NCI-H524 (cell line): Measurements from ENCODE around the gene ZDHHC16.

Experiments used
- DNase-seq, 2 experiments: peaks; one replicate each; lab custom pipeline; 2025; lab: John Stamatoyannopoulos, UW

ZDHHC16 gene

DNA sequence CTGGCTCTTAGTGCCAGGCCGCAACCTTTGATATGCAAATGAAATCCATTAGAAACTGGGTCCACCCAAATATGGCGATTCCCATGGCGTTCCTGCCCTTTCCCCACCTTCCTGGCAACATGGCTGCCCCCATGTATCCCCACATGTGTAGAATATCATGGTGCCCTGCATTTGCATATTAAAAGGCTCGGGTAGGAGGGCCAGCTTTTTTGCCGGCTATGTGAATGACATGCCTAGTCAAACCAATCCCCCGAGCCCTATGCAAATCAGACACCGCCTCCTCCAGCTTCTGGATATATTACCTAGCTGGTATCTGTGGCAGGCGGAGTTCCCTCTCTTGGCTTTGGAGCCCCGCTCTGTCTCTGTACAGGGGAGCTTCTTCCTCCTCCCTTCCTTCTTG lies 34.0 kb downstream of the ZDHHC16 start:
- no peak for DNase-seq

DNA sequence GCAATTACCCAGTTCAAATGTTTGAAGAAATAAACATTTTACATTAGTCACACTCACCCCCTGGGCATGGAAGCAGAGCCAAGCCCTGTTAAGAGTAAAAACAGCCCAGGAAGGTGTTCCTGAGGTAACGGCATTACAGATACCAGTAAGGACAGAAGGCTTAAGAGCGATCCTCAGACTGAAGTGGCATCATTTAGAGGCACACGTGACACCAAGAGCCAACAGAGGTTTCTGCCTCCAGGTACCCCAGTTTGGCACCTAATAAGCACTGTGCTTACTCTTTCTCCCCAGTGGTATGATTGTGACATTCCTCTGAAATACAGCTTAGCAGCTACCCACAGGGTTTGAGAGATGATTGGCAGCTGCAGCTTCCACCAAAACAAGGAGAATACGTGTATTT lies 35.1 kb downstream of the ZDHHC16 start:
- DNase-seq: no peak

DNA sequence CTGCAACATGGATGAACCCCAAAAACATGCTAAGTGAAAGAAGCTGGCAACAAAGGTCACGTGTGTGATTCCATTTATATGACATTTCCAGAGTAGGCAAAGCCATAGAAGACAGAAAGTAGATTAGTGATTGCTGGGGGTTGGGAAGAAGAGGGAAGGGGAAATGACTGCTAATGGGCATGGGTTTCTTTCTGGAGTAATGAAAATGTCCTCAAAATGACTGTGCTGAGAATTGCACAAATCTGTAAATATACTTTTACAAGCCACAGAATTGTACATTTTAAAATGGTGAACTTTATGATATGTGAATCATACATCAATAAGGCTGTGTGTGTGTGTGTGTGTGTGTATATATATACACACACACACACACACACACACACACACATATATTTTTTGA lies 36.4 kb downstream of the ZDHHC16 start:
- no peak for DNase-seq

DNA sequence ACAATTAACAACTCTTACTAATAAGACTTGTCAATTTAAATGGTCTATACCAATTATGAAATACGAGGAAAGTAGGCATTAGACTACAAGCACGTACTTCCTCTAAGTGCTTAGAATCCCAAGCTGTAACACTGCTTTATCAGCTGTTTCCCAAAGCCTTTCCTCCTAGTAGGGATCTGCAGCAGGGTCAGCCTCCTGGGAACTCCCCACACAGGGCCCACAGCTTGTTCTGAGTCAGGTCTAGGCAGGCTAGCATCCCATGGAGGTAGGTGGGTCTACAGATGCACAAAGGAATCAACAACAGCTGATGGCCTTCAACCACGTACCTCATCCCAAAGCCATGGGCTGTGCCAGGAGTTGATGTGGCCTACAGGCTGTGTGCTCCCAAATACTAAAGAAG lies 37.5 kb downstream of the ZDHHC16 start:
- DNase-seq: no peak

DNA sequence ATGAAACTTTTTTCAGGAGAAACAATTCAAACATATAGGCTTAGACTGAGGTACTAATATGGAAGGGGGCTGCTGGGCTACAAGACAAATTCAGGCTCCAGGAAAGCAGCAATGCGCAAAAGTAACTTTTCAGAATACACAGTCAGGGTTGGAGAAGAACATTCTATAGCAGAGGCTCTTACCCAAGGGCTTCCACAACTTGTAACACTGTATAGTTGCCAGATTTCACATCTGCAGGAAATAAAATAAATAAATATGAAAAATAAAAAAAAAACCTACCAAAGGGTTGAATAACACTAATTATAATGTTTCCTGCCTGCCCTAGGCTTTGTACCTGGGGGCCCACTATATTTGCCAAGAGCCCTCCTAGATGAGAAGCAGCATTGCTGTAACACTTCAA lies 37.9 kb downstream of the ZDHHC16 start:
- DNase-seq: no peak

DNA sequence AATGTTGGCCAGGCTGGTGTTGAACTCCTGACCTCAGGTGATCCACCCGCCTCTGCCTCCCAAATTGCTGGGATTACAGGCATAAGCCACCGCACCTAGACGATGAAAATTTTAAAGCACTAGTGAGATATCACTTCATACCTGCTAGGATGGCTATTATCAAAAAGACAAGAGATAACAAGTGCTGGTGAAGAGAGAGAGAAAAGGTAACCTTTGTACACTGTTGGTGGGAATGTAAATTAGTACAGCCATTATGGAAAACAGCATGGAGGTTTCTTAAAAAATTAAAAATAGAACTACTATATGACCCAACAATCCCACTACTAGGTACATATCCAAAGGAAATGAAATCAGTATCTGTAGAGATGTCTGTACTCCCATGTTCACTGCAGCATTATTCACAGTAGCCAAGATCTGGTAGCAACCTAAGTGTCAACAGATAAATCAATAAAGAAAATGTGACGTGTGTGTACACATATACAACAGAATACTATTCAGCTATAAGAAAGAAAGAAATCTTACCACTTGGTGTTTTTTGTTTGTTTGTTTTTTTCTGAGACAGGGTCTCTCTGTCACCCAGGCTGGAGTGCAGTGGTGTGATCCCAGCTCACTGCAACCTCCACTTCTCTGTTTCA lies 39.8 kb downstream of the ZDHHC16 start:
- DNase-seq: no peak

DNA sequence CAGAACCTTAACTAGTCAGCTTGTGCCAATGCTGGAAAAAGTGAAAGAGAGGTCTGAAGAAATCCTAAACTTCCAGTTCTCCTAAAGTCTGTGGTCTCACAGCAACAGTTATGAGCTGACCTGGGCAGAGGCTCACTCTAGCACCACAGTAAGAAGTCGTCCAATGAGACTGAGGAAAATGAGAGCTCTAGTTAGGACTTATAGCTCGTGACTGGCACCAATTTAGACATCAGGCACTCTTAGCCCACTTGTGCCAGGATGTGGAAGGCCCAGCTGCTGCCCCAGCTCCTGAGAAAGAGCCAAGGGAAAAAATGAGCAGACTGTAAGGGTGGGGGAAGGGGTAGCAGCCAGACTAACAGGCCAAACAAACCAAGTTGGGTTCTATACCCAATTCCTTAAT lies 44.6 kb downstream of the ZDHHC16 start:
- peak; percentile 15 to 62 for DNase-seq

DNA sequence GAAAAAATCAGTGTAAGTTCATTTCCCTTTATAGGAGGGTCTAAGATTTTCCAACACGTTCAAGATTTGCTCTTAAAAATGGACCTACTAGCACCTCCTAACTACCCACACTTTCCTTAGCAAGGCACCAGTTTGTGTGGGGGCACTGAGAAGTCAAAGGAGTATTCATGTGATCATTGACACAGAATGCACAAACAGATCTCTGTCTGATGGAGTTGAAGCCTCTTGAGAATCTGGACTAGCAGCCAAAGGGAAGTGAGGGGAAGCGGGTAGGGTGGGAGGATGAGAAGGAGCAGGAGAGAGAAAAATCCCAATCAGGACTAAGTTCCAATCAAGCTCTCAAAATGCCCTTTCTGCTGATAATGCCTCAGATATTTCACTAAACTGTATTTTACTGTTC lies 48.2 kb downstream of the ZDHHC16 start:
- no peak for DNase-seq

DNA sequence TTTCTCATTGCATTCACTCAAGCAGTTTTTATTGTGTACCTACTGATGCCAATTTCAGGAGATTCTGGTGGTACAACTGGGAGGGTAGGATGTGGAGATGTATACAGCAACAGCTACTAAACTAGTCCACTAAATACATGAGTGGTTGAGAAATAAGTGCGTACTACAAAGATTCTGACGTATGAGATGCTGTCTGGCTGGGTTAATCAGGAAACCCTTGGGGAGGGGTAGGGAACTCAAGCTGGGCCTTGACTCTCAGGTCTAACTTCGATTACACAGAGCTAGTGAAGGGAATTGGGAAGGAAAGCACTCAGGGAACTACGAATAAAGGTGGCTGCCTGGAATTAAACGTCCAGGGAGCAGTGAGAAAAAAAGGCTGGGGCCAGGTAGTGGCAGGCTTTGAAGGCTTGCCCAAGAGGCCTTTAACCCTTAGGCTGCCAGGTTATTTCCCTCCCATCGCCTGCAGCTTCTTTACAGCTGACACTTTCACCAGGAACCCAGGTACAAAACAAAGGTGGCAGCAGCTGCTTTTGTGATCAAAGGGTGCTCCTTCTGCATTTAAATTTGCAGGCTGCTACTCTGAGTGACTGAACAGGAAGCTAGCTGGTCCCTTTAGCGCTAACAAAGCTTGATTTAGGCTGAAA lies 49.0 kb downstream of the ZDHHC16 start:
- DNase-seq: no peak

DNA sequence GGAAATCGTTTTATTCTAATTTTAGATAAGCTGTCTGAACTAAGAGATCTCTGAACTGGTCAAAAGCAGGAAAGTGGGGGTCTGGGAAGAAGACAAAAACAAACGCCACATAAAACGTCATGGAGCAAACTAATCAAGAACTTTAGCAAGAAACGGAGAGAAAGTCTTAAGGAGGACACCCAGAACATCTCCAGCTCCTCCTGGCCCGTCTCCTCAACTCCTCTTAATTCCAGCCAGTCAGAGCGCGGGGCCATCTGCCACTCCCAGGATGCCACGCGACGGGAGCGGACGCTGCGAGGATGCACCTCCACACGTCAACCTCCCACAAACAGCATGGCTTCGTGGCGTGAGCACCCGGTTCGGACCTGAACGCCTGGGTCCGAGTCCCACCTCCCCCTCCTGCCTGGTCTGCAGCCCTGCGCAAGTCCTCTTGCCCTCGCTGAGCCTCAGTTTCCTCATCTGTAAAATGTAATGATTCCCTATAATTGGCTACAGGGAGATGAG lies 51.6 kb downstream of the ZDHHC16 start:
- peak; percentile 47 to 58 for DNase-seq

DNA sequence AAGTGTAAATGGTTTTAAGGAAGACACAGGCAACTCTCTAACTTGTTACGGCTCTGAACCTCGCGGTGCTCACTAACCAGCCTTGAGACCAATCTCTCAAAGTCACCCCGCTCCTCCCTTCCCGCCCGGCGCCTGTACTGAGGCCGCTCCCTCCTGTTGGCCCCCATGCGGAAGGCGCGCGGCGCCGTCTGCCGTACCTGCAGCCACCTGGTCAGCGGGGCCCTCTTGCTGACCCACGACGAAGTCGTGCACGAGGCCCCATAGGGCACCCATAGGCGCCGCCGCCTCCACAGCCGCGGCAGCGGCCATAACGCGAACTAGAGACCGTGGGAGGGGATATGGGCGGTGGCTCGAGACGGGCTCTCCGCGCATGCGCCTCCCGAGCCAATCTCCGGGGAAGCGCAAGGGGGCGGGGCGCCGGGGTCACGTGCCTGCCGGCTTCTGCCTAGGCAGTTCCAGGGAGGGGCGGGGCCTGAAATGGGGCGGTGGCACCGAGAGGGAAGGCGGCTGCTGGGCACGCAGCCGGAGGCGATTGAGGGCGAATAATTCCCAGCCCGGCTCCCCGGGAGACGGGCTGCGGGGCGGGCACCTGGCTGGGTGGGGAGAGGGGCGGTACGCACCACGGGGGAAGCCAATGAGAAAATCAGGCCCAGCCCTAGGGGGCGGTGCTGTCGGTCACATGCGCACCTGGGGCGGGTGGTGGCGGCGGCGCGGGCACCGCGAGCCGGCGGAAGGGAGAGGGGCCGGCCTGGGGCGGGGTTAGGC lies 52.3 kb downstream of the ZDHHC16 start, which contains the start of gene MMS19:
TSS of gene MMS19 (minus strand) at position 347 of the 765 bp plus-strand sequence. CDS start at position 309, 38 bp downstream.
- peak; percentile 87 to 90 for DNase-seq

DNA sequence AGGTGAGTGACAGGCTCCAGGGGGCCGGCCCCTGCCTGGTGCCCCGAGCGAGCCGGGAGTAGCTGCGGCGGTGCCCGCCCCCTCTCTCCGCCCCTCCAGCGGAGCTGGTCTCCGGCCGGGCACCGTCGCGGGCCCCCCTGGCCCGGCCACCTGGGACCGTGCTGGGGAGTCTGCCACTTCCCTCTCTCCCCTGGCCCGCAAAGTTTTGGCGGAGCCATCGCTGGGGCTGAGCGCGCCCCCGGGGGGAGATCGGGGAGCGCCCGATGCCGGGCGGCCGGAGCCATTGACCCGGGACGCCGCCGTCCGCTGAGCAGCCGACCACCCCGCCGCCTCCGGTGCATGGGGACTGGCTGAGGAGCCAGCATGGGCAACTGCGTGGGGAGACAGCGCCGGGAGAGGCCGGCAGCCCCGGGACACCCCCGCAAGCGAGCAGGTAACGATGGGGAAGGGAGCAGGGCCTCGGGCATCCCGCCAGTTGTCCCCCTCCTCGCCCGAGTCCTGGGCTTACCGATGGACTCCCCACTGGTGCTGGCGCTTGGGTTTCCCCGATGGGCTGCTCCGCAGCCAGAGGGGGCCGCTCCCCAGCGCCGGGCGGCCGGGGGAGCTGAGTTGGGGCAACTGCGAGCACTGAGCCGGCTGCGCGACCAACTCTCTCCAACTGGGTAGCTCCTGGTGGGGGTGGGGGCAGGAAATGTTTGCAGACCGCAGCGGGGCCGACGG lies 53.0 kb downstream of the ZDHHC16 start, which contains the start of gene UBTD1:
TSS of gene UBTD1 (plus strand) at position 84 of the 720 bp plus-strand sequence. CDS start at position 364, 280 bp downstream.
- DNase-seq: peak in 1 of 2 experiments; percentile 10

DNA sequence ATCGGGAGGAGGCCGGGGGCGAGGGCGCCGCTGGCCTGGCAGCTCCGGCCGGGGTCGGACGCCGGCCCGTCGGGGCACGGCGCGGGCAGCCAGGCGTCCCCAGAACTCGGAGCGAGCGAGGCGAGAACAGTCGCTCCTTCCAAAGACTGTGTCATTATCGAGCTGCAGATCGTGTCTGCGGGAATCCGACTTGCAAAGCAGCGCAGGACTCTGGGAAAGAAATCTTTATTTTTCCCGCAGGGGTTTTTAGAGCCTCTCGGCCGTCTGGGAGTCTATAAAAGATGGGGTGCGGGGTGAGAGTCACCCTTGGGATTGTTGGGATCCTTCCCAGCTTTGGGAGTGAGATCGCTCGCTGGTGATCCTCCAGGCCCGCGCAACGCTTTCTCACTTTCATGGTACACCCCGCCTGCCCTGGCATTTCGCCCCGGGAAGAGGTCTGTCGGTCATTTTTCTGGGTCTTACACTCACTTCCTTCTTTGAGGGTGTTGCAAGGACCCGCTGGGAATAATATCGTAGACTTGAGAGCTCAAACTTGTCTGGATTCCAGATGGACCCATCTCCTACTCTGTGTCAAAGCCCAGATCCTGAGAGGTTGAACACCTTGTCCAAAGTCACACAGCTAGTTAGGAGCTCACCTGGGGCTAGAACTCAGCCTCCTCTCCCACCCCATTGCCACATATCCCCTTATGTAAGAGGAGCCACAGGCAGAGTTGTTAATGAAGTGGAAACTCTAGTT lies 53.8 kb downstream of the ZDHHC16 start:
- DNase-seq: no peak

DNA sequence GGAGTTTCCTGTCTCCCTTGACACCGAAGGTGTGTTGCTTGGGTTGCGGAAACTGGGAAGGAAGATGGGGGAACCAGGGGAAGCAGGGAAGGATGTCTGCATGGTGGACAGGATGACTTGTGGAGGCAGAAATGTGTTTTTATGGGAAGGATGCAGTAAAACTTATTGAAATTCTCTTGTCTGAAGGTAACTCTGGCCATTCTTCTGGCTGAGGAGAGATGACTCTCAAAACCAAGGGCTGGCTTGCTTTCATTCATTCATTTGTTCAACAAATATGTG lies 54.3 kb downstream of the ZDHHC16 start:
- DNase-seq: no peak

DNA sequence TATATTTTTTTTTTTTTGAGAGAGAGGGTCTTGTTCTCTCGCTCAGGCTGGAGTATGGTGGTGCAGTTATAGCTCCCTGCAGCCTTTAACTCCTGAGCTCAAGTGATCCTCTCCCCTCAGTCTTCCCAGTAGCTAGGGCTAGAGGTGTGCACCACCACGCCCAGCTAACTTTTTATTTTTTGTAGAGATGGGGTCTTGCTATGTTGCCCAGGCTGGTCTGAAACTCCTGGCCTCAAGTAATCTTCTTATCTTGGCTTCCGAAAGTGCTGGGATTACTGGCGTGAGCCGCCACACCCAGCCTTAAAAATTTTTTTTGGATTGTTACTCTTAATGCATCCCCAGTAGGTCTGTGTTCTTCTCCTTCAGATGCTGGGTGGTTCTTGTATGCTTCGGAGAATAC lies 56.9 kb downstream of the ZDHHC16 start:
- DNase-seq: no peak

DNA sequence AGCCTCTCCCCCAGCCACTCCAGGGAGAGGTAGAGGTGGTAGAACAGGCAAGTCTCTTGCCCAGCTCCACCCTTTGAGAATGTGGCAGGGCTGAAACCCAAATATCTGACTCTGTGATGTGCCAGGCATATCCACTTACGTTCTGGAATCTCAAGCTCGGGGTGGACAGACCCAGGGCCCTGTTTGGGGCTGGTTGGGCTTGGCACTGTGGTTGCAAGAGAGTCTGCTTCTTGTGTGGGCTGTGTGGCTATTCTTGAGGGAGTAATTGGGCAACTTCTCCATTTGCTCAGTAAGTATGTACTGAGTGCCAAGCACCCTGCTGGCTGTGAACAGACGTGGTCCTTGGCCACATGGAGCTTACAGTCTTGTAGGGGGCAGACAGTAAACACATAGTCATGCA lies 57.4 kb downstream of the ZDHHC16 start:
- no peak for DNase-seq

DNA sequence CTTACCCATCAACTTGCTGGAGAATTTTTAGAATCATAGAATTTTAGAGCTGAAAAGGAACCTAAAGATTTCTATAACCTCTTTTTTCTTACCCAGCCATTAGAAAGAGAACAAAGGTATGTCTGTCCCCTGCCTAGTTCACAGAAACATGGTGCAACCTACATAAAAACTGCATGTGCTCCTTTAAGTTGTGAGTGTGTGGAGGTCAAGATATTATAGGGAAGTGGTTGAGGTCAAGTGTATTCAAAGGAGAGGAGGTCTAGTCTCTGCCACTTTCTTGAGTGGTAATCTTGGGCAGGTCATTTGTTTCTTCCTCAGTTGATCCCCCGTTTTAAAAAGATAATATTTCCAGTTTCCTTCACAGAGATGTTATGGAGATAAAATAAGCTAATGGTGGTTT lies 59.2 kb downstream of the ZDHHC16 start:
- DNase-seq: no peak

DNA sequence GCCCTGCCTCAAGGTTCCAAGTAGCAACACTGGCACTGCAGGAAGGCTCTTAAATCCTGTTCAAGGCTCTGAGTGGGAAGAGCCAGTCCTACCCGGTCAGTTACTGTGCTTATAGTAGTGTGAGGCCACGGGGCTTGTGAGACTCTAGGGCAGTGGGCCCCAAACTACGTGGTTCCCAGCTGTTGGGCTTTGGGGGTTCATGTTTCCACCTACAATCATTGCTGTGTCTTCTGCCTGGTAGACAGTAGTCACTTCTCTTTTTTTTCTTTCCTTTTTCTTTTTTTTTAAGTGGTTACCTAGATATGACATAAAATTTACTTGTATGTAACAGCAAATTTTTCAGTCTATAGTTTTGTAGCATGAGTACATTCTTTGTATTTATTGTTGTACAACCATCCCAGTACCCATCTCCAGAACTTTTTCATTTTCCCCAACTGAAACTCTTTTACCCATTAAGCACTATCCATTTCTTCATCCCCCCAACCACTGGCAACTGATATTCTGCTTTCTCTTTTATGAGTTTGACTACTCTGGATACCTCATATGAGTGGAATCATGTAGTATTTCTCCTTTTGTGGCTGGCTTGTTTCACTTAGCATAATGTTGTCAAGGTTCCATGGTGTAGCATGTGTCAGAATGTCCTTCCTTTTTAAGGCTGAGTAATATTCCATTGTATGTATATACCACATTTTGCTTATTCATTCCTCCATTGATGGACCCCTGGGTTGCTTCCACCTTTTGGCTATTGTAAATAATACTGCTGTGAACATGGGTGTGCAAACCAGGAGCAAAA lies 60.4 kb downstream of the ZDHHC16 start:
- no peak for DNase-seq
